ENCODE data around the gene TBCD.
"Not testable (repeated sequence)": the region's sequence is repeated elsewhere in the genome, so short reads cannot be mapped to it uniquely, and the experiment has no call there.

TBCD gene

GRCh38 chr17:82960419-82961271 lies 208.8 kb downstream of the TBCD start:
- DNase-seq = no peak

GRCh38 chr17:82961366-82962162 lies 209.7 kb downstream of the TBCD start:
- no peak for DNase-seq

GRCh38 chr17:82962163-82962720 lies 210.4 kb downstream of the TBCD start:
- no peak for DNase-seq

GRCh38 chr17:82963104-82963950 lies 211.5 kb downstream of the TBCD start:
- no peak for DNase-seq

GRCh38 chr17:82964451-82964850 lies 212.6 kb downstream of the TBCD start:
- not testable (repeated sequence) for DNase-seq

- no peak for DNase-seq
These were observed 213.0 kb downstream of the TBCD start for GRCh38 chr17:82964851-82965341.

GRCh38 chr17:82965371-82965770 lies 213.5 kb downstream of the TBCD start:
- DNase-seq = no peak

- no peak for DNase-seq
These were observed 214.6 kb downstream of the TBCD start for GRCh38 chr17:82966415-82966814.

- DNase-seq = no peak
These were observed 215.6 kb downstream of the TBCD start for GRCh38 chr17:82967268-82968032.

GRCh38 chr17:82968033-82968841 lies 216.4 kb downstream of the TBCD start:
- not testable (repeated sequence) for DNase-seq

GRCh38 chr17:82970067-82970466 lies 218.2 kb downstream of the TBCD start:
- DNase-seq = no peak

GRCh38 chr17:82970818-82971590 lies 219.1 kb downstream of the TBCD start:
- no peak for DNase-seq

GRCh38 chr17:82972836-82973372 lies 221.0 kb downstream of the TBCD start:
- no peak for DNase-seq

GRCh38 chr17:82973456-82974135 lies 221.7 kb downstream of the TBCD start:
- DNase-seq = no peak

GRCh38 chr17:82974136-82974952 lies 222.5 kb downstream of the TBCD start:
- DNase-seq = no peak

- no peak for DNase-seq
These were observed 225.2 kb downstream of the TBCD start for GRCh38 chr17:82976982-82977488.

GRCh38 chr17:82977606-82978005 lies 225.7 kb downstream of the TBCD start:
- DNase-seq = no peak

- DNase-seq = no peak
These were observed 227.0 kb downstream of the TBCD start for GRCh38 chr17:82978765-82979349.

Measured in cortex of kidney (tissue), 1 donor.